Measurements from ENCODE around the gene SLC43A1. TPM values are rescaled to one million over a fixed set of nuclear protein-coding genes. Genes with fewer than 3 reads are reported as not detected.

The SLC43A1 gene
- total and polyA plus RNA-seq, 2 of the 4 experiments (the other 2 are of a cell fraction): 10.0 to 17.0 TPM

DNA sequence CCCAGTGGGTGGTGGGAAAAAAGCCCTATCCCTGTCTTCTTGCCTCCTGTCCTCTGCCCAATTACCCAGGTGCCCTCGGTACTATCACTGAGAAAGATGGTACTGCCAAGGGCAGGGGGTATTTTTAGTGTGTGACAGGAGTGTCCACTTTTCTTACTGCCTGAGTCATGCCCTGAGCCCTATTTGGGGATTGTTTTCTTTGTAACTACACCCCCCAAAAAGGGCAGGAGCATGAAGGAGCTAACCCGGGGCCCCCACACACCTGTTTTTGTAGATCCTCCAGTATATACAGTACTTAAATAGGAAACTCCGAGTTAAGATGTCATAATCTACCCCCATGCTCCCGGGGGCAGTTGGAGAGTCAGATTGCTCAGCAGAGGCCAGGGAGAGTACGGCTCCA lies 25.7 kb upstream of the SLC43A1 start:
- ChIA-PET CTCF (no interaction called here), POLR2A (ENCODE audit: unreplicated experiment) (no interaction called here)
- Histone ChIP-seq H3K27me3 (ENCODE audit: control insufficient read depth, insufficient read depth, low read length) (peaks cover 30% of the 10 kb centered on the region), H3K4me2 (ENCODE audit: low read depth, low read length) (no peak overlapping the region), H3K9me1 (ENCODE audit: insufficient read depth, low read length) (no peaks in the 10 kb centered on the region), H2AK9ac (replicated peaks; ENCODE audit: low read depth, low read length, poor library complexity) (no peak overlapping the region), H3K4me3 (ENCODE audit: insufficient read depth, low read depth, low read length) (no peak overlapping the region), H4K8ac (ENCODE audit: low read depth in 2 of 2, low read length in 2 of 2) (no peak overlapping the region), H2BK5ac (ENCODE audit: low read depth, low read length, poor library complexity, severe bottlenecking) (no peak overlapping the region), H3K56ac (ENCODE audit: extremely low read depth, insufficient read depth, low read length) (no peak overlapping the region), H3K4me1 (ENCODE audit: control insufficient read depth, insufficient read depth, low read length) (no peaks in the 10 kb centered on the region; the same call in 1 of the 2 replicates), H3K79me1 (ENCODE audit: low read depth in 1 of 2, low read length in 2 of 2) (no peaks in the 10 kb centered on the region), H3K14ac (replicated peaks; ENCODE audit: low read depth, low read length) (no peak overlapping the region), H3K18ac (ENCODE audit: low read depth, low read length) (no peak overlapping the region), H2BK120ac (ENCODE audit: low read depth, low read length) (no peak overlapping the region), H3K23ac (ENCODE audit: low read depth, low read length) (no peak overlapping the region), H3K27ac (ENCODE audit: insufficient read depth, low read length) (no peak overlapping the region), H3K4ac (ENCODE audit: low read depth, low read length) (no peak overlapping the region), H3K9me3 (ENCODE audit: control insufficient read depth, insufficient read depth, low read length) (no peaks in the 10 kb centered on the region), H3K9ac (ENCODE audit: low read depth, low read length) (no peak overlapping the region), H2BK15ac (ENCODE audit: low read depth, low read length) (no peak overlapping the region), H2AK5ac (ENCODE audit: low read depth, low read length) (no peak overlapping the region), H2BK20ac (ENCODE audit: low read depth, low read length) (no peak overlapping the region), H4K91ac (ENCODE audit: insufficient read depth, low read depth, low read length) (no peak overlapping the region), H4K20me1 (ENCODE audit: insufficient read depth, low read length) (no peaks in the 10 kb centered on the region), H2AFZ (replicated peaks; ENCODE audit: low read length, poor library complexity) (no peak overlapping the region), H3K36me3 (ENCODE audit: control insufficient read depth, insufficient read depth, low read length) (no peaks in the 10 kb centered on the region), H4K5ac (ENCODE audit: low read depth, low read length) (no peak overlapping the region)
- intact Hi-C loops (cut with micrococcal nuclease): no loop called here
- no peak for DNase-seq
- in situ Hi-C loops (cut with MboI; ENCODE audit: low sequenced_read_pairs): no loop called here
- dilution Hi-C loops (cut with HindIII; ENCODE audit: low sequenced_read_pairs, unreplicated experiment): no loop called here
- ATAC-seq (ENCODE audit: low read depth): no peak
- WGBS, 2 experiments (ENCODE audit: extremely low coverage in 2 of 2, insufficient read length in 1 of 2): 83% methylated on average over 1 of the region's 5 CpGs; no CpG with 5 or more reads in 1 of the 2 experiments
- no TSS peak for BruUV-seq (replicated peaks)
- TF ChIP-seq RFX5 (IDR thresholded peaks at IDR 0.05; ENCODE audit: low read depth, low read length): no peak
